Left hindlimb (tissue), 1 donor: ENCODE results near the gene STIM1.
"Not testable (repeated sequence)": the region's sequence is repeated elsewhere in the genome, so short reads cannot be mapped to it uniquely, and the experiment has no call there.

Experiments used
- DNase-seq: peaks from one replicate; pipeline ENCODE4 v3.0.0-alpha.2; 2018

The STIM1 gene

GRCh38 chr11:4083198-4083597 lies 227.7 kb downstream of the STIM1 start:
- DNase-seq = no peak

- DNase-seq = no peak
These were observed 229.1 kb downstream of the STIM1 start for GRCh38 chr11:4084406-4085125.

- no peak for DNase-seq
These were observed 230.1 kb downstream of the STIM1 start for GRCh38 chr11:4085575-4085974.

- no peak for DNase-seq
These were observed 231.3 kb downstream of the STIM1 start for GRCh38 chr11:4086575-4087353.

DNA sequence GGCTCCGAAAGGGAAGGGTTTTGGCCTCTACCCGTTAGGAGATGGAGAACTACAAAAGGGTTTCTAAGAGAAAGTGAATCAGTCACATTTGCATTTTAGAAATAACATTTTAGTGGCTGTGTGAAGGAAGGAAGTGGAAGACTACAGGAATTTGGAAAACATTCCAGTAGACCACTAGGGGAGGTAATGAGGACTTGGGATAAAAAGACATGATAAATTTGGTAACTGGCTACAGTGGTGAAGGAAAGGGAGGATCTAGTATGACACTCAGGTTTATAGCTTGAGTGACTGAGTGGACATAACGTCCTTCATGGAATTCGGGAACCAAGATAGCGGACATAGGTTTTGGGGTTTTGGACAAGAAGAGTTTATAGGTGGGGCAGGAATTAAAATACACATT lies 232.1 kb downstream of the STIM1 start:
- no peak for DNase-seq

DNA sequence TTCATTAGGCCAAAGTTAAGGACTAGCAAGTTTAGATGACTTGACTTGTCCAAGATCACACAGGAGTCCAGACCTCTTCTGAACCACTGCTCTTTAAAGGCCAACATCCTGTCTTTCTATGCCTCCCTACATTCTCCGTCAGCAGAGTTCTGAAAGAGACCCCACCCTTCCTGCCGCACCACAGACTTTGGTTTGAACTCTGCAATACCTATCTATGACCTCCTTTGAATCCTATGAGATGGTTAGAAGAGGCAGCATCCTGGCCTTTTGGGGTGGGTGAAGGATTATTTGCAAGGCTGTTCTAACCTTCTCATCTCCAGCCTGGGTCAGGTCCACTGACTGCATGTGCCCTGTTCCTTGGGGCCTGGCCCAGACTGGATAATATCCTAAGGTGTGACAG lies 234.8 kb downstream of the STIM1 start:
- no peak for DNase-seq

DNA sequence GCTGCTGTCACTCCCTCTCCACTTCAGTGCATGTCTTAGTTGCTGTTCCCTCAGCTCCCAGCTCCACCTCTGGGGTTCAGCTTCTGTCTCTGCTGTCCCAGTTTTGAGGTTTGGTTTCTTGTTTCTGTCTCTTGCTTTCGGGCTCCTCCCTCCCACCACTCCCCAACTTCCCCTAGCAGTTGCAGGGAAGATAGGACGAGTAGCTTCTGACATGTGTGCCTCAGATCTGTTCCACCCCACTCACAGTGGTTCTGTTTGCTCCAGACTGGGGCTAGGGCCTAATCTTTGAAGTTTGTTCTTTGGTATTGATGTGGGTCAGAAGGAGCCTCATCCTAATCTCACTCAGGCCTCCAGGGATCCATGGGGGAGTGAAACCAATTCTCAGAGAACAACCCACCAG lies 236.6 kb downstream of the STIM1 start:
- DNase-seq = no peak

GRCh38 chr11:4093519-4094347 lies 238.3 kb downstream of the STIM1 start:
- no peak for DNase-seq

DNA sequence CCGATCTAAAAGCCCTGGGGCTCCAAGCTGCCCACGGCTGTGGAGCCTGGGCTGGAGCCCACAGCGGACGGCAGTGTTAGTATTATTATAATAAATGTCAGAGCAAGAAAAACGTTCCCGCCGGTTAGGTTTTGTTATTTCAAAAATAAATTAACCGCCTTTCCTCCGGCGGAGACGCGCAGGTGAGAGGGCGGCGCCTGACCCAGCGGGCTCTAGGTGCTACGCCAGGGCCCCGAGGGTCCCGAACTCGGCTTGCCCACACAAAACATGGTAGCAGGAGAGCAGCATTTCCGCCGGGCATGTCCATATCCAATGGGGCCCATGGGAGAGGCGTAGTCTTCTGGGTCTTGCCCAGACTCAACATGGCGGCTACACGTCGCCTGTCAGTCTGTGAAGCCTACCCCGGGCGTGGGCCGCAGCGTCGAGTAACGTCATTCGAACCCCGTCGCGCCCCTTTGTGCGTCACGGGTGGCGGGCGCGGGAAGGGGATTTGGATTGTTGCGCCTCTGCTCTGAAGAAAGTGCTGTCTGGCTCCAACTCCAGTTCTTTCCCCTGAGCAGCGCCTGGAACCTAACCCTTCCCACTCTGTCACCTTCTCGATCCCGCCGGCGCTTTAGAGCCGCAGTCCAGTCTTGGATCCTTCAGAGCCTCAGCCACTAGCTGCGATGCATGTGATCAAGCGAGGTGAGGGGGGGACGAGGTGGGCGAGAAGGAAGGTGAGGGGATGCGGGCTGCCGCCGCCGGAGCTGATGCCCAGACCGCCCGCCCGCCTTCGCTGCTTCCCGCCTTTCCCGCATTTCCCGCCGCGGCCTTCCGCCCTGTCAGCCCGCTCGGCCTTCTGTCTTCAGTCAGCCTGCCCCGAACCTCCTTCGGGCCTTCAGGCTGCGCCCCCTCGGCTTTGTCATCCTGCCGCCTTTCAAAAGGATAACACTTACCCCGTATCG lies 239.2 kb downstream of the STIM1 start, which contains the start of gene RRM1:
TSS of gene RRM1 (plus strand) at position 452 of the 944 bp plus-strand sequence. CDS start at position 666, 214 bp downstream.
- peak; percentile 98 for DNase-seq

- no peak for DNase-seq
These were observed 240.2 kb downstream of the STIM1 start for GRCh38 chr11:4095509-4096230.

DNA sequence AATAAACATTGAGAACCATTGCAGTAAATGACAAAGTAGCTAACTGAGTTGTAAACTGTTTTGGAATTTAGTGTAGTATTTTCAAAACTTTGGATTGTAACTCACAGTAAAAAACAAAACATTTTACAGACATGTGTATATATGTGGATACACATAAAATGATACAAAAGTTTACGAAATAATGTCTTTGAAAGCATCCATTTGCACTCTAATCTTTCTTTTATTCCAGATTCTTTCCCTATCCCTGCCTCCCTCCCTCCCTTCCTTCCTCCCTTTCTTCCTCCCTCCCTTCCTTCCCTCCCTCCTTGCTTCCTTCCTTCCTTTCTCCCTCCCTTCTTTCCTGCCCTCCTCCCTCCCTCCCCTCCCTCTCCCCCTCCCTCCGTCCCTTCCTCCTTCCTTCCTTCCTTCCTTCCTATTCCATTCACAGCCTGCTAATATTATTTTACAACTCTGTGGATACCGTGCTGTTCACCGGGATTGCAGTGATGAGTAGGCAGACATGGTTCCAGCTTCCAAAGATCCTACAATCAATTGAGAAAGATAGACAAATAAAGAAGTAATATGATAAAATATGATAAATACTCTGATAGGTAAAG lies 242.7 kb downstream of the STIM1 start:
- DNase-seq = no peak

DNA sequence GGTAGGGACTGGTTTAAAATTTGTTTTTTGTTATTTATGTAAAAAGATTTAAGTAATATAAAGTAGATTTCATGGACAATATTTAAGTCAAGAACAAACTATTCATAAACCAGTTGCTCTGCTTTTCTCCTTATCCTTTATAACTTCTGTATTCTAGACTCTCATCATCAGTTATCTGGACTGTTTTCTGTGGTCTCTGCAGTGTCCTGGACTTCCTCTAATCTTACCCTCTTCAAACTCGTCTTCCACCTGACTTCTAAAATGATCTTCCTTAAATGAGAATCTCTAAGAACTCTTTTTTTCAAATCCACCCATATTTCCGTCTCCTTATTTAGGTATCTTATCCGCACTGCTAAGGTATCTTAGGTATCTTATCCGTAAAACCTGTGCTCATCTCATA lies 247.2 kb downstream of the STIM1 start:
- no peak for DNase-seq

DNA sequence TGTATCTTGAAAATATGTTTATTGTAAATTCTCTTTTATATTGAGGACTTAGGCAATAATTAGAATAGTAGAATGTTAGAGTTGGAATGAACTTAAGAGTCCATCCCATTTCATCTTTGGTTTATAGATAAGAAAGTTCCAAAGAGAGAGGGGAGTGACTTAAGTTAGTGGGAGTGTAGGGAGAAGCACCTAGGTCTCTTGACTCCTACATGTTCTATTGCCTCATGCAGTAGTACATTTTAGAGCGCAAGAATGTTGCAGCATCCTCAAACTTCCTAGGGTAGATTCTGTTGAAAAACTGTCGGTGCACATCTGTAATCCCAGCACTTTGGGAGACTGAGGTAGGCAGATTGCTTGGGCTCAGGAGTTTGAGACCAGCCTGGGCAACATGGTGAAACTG lies 247.8 kb downstream of the STIM1 start:
- DNase-seq = no peak

GRCh38 chr11:4105916-4106315 lies 250.5 kb downstream of the STIM1 start:
- DNase-seq = no peak

DNA sequence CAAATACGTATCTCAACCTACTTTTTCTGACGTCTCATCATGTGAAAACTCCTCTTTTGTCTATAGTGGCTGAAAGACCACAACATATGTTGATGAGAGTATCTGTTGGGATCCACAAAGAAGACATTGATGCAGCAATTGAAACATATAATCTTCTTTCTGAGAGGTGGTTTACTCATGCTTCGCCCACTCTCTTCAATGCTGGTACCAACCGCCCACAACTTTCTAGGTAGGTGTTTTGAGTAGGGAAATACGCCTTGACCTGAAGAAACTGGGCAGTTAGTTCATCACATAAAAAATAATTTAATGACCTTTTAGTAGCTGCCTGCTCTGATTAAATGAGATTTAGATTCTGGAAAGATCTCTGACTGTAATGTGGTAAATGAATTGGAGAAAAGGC lies 256.4 kb downstream of the STIM1 start:
- no peak for DNase-seq

DNA sequence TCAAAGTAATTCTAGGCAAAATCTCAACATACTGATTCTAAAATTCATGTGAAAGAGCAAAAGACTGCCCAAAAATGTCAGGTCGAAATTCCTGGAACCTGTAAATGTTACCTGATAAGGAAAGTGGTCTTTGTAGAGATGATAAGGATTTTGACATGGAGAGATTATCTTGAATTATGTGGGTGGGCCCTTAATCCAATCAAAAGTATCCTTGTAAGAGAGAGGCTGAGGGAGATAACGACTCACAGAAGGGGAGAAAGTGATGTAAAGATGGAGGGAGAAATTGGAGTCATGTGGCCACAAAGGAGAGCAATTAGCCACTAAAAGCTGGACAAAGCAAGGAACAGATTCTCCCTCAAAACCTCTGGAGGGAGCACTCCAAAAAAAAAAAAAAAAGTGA lies 259.7 kb downstream of the STIM1 start:
- no peak for DNase-seq

DNA sequence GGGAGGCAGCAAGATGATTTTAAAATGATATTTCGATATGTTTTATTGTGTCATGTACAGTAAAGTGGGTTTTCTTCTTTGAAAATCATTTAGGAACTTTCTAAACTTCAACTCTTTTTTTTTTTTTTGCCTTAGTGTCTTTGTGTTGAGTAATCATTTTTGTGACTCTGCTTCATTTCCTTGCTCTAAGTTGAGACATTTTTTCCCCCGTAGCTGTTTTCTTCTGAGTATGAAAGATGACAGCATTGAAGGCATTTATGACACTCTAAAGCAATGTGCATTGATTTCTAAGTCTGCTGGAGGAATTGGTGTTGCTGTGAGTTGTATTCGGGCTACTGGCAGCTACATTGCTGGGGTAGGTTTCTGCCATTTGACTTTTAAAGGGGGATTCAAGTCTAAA lies 262.6 kb downstream of the STIM1 start:
- no peak for DNase-seq

DNA sequence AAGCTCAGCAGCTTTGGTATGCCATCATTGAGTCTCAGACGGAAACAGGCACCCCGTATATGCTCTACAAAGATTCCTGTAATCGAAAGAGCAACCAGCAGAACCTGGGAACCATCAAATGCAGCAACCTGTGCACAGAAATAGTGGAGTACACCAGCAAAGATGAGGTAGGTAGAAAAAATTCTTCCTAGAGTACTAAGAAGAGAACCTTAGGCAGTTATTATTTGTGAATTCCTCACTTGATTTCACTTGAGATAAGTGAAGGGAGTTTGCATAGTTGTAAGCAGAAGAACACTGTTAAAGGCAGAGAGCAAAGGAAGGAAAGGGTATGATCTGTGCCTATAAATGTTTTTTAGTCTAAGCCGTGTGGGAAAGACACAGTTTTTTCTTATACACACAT lies 267.8 kb downstream of the STIM1 start:
- DNase-seq = no peak

DNA sequence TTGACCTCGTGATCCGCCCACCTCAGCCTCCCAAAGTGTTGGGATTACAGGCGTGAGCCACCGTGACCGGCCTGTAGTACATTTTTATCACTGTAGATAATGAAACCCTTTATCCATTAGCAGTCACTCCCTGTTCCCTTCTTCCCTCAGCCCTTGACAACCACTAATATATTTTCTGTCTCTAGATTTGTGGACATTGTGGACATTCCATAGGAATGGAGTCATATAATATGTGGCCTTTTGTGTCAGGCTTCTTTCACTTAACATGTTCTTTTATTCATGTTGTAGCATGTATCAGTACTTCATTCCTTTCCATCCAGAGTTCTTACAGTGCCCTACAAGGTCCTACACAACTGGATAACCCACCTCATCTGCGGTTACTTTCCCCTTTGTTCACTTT lies 269.7 kb downstream of the STIM1 start:
- no peak for DNase-seq

DNA sequence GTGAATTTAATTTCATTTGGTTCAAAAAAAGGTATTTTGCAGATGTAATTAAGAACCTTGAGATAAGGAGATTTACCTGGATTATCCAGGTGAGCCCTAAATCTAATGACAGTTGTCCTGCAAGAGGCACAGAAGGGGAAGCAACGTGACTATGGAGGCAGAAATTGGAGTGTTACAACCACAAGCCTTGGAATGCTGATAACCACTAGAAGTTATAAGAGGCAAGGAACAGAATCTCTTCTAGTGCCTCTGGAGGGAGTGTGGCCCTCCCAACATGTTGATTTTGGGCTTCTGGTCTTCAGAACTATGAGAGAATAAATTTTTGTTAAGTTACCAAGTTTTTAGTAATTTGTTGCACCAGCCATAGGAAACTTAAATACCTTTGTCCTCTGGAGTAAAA lies 271.9 kb downstream of the STIM1 start:
- no peak for DNase-seq

- DNase-seq = not testable (repeated sequence)
These were observed 274.8 kb downstream of the STIM1 start for GRCh38 chr11:4130219-4130618.
